Esophagus mucosa (tissue), 1 donor: ENCODE results near the gene GRIA4. TPM values are rescaled to one million over a fixed set of nuclear protein-coding genes. Genes with fewer than 3 reads are reported as not detected.
"Not testable (repeated sequence)": the region's sequence is repeated elsewhere in the genome, so short reads cannot be mapped to it uniquely, and the experiment has no call there.

Source experiments
- ATAC-seq: fragments of 200-7000 bp; cut with Tn5 transposase; one replicate; pipeline ENCODE4 v1.9.1; 2020
- total RNA-seq: library from RNA; stranded (reverse); gene quantifications from one replicate; pipeline ENCODE4 v1.2.4, GENCODE V29; 2023
- donor health status: DM: yes; HTN: yes; CAD: no.

The GRIA4 gene
- total RNA-seq, 1 donor from 2014 or later: not detected

- no peak for ATAC-seq
Observed at GRCh38 chr11:105720096-105720495, 110.2 kb downstream of the GRIA4 start.

GRCh38 chr11:105723269-105723668 is 113.4 kb downstream of the GRIA4 start:
- no peak for ATAC-seq

- no peak for ATAC-seq
Observed at GRCh38 chr11:105732611-105733010, 122.7 kb downstream of the GRIA4 start.

GRCh38 chr11:105734426-105734825 is 124.6 kb downstream of the GRIA4 start:
- no peak for ATAC-seq

GRCh38 chr11:105738251-105738650 is 128.4 kb downstream of the GRIA4 start:
- no peak for ATAC-seq

- no peak for ATAC-seq
Observed at GRCh38 chr11:105738986-105739795, 129.3 kb downstream of the GRIA4 start.

- no peak for ATAC-seq
Observed at GRCh38 chr11:105740164-105740903, 130.5 kb downstream of the GRIA4 start.

GRCh38 chr11:105741488-105742020 is 131.7 kb downstream of the GRIA4 start:
- no peak for ATAC-seq

- ATAC-seq: no peak
Observed at GRCh38 chr11:105754260-105754659, 144.4 kb downstream of the GRIA4 start.

GRCh38 chr11:105754716-105755115 is 144.8 kb downstream of the GRIA4 start:
- no peak for ATAC-seq

- ATAC-seq: no peak
Observed at GRCh38 chr11:105757107-105757506, 147.2 kb downstream of the GRIA4 start.

- no peak for ATAC-seq
Observed at GRCh38 chr11:105763594-105763993, 153.7 kb downstream of the GRIA4 start.

- ATAC-seq: no peak
Observed at GRCh38 chr11:105767931-105768330, 158.1 kb downstream of the GRIA4 start.

GRCh38 chr11:105769627-105770026 is 159.8 kb downstream of the GRIA4 start:
- no peak for ATAC-seq

GRCh38 chr11:105773452-105773851 is 163.6 kb downstream of the GRIA4 start:
- ATAC-seq: not testable (repeated sequence)

GRCh38 chr11:105774899-105775298 is 165.0 kb downstream of the GRIA4 start:
- ATAC-seq: no peak

- ATAC-seq: no peak
Observed at GRCh38 chr11:105780781-105781525, 171.1 kb downstream of the GRIA4 start.

- ATAC-seq: no peak
Observed at GRCh38 chr11:105781807-105782206, 171.9 kb downstream of the GRIA4 start.

- ATAC-seq: no peak
Observed at GRCh38 chr11:105783216-105783615, 173.3 kb downstream of the GRIA4 start.

GRCh38 chr11:105785850-105786249 is 176.0 kb downstream of the GRIA4 start:
- not testable (repeated sequence) for ATAC-seq

GRCh38 chr11:105786741-105787140 is 176.9 kb downstream of the GRIA4 start:
- ATAC-seq: no peak

GRCh38 chr11:105789579-105790420 is 179.9 kb downstream of the GRIA4 start:
- no peak for ATAC-seq
